Lower leg skin (tissue), 4 donors: Measurements from ENCODE around the gene PLEKHG4B. TPM values are rescaled to one million over a fixed set of nuclear protein-coding genes. Genes with fewer than 3 reads are reported as not detected.

Source experiments
- DNase-seq, 2 donors: peaks; one replicate each; pipeline ENCODE4 v3.0.0-alpha.2; 2019; ENCODE audit warnings: low spot score in 2 of 2
- H3K4me3 ChIP-seq: fragments of 200-600 bp; sonication (generic); 2 replicates; pipeline ENCODE4 v1.5.1; 2017; ENCODE audit warnings: mild to moderate bottlenecking, low read depth; ENCODE audit not compliant: poor library complexity, severe bottlenecking
- CTCF ChIP-seq, 3 donors: fragments of 450-650 bp; IDR thresholded peaks; one replicate each; pipeline ENCODE4 v1.5.1; 2016; ENCODE audit warnings: antibody characterized with exemption in 3 of 3, mild to moderate bottlenecking in 3 of 3, moderate library complexity in 2 of 3
- POLR2A ChIP-seq, 2 donors: fragments of 450-650 bp; IDR thresholded peaks; one replicate each; pipeline ENCODE4 v1.6.1; 2016 to 2017; ENCODE audit warnings: antibody characterized with exemption in 2 of 2, mild to moderate bottlenecking in 1 of 2, moderate library complexity in 1 of 2
- WGBS, 2 donors: methylation state at CpG; one replicate each; pipeline ENCODE4 v1.1.5; 2018; 5-methylcytosine and 5-hydroxymethylcytosine counted together
- intact Hi-C: fragments of 100-400 bp; cut with DNase I; formaldehyde crosslinking; loops from one replicate; pipeline ENCODE4 v1.15.0; 2023; ENCODE audit warnings: low total_unique reads
- total RNA-seq, 4 donors: library from RNA; depleted of rRNA; stranded (reverse); fragments of >200 nt; gene quantifications; one replicate each; pipeline ENCODE4 v1.1.0, GENCODE V29; 2016

PLEKHG4B gene
- total RNA-seq, 4 donors from 2014 or later: 0.17 to 2.1 (median 0.36) TPM

- 87 to 95% methylated on average over 7 of the region's 7 CpGs for whole genome bisulfite sequencing, 2 donors
- no peak overlapping the region for H3K4me3 ChIP-seq
- intact Hi-C loops: no loop called here
- TF ChIP-seq POLR2A (IDR thresholded peaks at IDR 0.05) (no peak), CTCF (IDR thresholded peaks at IDR 0.05) (no peak)
- peak in 1 of 2 donors; percentile 69 for DNase-seq
Observed at GRCh38 chr5:145585-146323, 53.8 kb downstream of the PLEKHG4B start.

- DNase-seq: no peak
Observed at GRCh38 chr5:147751-148150, 55.8 kb downstream of the PLEKHG4B start.

DNA sequence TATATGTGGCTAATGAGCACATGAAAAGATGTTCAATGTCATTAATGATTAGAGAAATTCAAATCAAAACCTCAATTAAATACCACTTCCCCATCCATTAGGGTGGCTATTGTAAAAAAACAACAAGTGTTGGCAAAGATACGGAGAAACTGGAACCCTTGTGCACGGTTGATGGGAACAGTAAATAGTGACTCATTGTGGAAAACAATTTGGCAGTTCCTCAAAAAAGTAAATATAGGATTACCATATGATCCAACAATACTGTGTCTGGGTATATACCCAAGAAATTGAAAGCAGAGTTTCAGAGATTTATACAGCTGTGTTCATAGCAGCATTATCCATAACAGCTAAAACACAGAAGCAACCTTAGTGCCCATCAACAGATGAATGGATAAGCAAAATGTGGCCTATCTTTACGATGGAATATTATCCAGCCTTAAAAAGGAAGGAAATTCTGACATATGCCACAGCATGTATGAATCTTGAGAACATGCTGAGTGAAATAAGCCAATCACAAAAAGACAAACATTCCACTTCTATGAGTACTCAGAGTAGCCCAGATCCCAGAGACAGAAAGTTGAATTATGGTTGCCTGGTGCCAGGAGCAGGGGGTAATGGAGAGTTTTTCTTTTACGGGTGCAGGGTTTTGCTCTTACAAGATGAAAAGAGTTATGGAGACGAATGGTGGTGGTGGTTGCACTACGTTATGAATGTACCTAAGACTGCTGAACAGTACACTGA lies 57.9 kb downstream of the PLEKHG4B start:
- TF ChIP-seq CTCF (IDR thresholded peaks at IDR 0.05): no peak
- TF ChIP-seq POLR2A (IDR thresholded peaks at IDR 0.05): no peak
- no peak for DNase-seq
- 70% methylated on average over 6 of the region's 6 CpGs for WGBS, 2 donors
- intact Hi-C loops: no loop called here
- no peak overlapping the region for H3K4me3 ChIP-seq

More at GRCh38 chr5:147751-148150, 55.8 kb downstream of the PLEKHG4B start:
- WGBS, 2 donors: 96 to 100% methylated on average over 1 of the region's 1 CpG
- intact Hi-C loops: no loop called here
- TF ChIP-seq POLR2A (IDR thresholded peaks at IDR 0.05) (no peak), CTCF (IDR thresholded peaks at IDR 0.05) (no peak)
- no peak overlapping the region for H3K4me3 ChIP-seq

DNA sequence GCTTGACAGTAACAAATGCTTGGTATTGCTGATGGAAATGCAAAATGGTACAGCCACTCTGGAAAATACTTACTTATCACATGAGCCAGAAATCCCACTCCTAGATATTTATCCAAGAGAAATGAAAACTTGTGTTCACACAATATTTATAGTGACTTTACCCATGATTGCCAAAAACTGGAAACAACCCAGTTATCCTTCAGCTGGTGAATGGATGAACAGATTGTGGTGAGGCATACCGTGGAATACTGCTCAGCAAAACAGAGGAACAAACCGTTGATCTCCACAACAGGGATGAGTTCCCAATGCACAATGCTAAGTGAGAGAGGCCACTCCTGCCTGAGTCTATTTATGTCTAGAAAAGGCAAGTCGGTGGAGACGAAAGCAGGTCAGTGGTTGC lies 58.8 kb downstream of the PLEKHG4B start:
- 87 to 88% methylated on average over 4 of the region's 4 CpGs for WGBS, 2 donors
- no peak overlapping the region for H3K4me3 ChIP-seq
- intact Hi-C loops: no loop called here
- no peak for DNase-seq
- TF ChIP-seq CTCF (IDR thresholded peaks at IDR 0.05): no peak
- TF ChIP-seq POLR2A (IDR thresholded peaks at IDR 0.05): no peak

GRCh38 chr5:152077-152476 lies 60.1 kb downstream of the PLEKHG4B start:
- TF ChIP-seq POLR2A (IDR thresholded peaks at IDR 0.05) (no peak), CTCF (IDR thresholded peaks at IDR 0.05) (no peak)
- 97 to 99% methylated on average over 6 of the region's 6 CpGs for WGBS, 2 donors
- intact Hi-C loops: no loop called here
- H3K4me3 ChIP-seq: no peak overlapping the region
- DNase-seq: no peak
